ENCODE data around the gene VEGFA. TPM values are rescaled to one million over a fixed set of nuclear protein-coding genes. Genes with fewer than 3 reads are reported as not detected.

VEGFA gene
- total RNA-seq, result 100 to 1,000 TPM; 129 to 564 (median 261) TPM

DNA sequence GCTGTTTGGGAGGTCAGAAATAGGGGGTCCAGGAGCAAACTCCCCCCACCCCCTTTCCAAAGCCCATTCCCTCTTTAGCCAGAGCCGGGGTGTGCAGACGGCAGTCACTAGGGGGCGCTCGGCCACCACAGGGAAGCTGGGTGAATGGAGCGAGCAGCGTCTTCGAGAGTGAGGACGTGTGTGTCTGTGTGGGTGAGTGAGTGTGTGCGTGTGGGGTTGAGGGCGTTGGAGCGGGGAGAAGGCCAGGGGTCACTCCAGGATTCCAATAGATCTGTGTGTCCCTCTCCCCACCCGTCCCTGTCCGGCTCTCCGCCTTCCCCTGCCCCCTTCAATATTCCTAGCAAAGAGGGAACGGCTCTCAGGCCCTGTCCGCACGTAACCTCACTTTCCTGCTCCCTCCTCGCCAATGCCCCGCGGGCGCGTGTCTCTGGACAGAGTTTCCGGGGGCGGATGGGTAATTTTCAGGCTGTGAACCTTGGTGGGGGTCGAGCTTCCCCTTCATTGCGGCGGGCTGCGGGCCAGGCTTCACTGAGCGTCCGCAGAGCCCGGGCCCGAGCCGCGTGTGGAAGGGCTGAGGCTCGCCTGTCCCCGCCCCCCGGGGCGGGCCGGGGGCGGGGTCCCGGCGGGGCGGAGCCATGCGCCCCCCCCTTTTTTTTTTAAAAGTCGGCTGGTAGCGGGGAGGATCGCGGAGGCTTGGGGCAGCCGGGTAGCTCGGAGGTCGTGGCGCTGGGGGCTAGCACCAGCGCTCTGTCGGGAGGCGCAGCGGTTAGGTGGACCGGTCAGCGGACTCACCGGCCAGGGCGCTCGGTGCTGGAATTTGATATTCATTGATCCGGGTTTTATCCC, at the start of gene VEGFA:
VEGFA (plus strand) TSS at position 686 of the 846 bp plus-strand sequence.
- peak within 1 kb of the TSS; percentile 64 to 80 (median 75) for H3K4me3 ChIP-seq
- peak within 1 kb of the TSS; percentile 84 to 97 (median 94) for H3K27ac ChIP-seq
- H3K27me3 ChIP-seq, result no peaks in the 10 kb centered on the region
- H3K4me1 ChIP-seq, result peaks cover 30 to 48% (median 37%) of the 10 kb centered on the region in 4 donors
- peak; percentile 6 to 92 for TF ChIP-seq POLR2AphosphoS5 (IDR thresholded peaks at IDR 0.05)
- peak in 3 of 4 donors; percentile 32 to 86 (median 82) for TF ChIP-seq POLR2A (IDR thresholded peaks at IDR 0.05)
- no peak for TF ChIP-seq EP300 (IDR thresholded peaks at IDR 0.05)
- TF ChIP-seq CTCF (IDR thresholded peaks at IDR 0.05), result peak; percentile 91 to 98 (median 95)
- WGBS, 2 donors, result 1% methylated on average over 41 to 44 of the region's 62 CpGs
- DNase-seq (peak; percentile 92 to 95), ATAC-seq (ENCODE audit: low FRiP score in 2 of 2) (peak; percentile 87 to 91)
- H3K9me3 ChIP-seq, result no peaks in the 10 kb centered on the region
- no peaks in the 10 kb centered on the region for H3K36me3 ChIP-seq

DNA sequence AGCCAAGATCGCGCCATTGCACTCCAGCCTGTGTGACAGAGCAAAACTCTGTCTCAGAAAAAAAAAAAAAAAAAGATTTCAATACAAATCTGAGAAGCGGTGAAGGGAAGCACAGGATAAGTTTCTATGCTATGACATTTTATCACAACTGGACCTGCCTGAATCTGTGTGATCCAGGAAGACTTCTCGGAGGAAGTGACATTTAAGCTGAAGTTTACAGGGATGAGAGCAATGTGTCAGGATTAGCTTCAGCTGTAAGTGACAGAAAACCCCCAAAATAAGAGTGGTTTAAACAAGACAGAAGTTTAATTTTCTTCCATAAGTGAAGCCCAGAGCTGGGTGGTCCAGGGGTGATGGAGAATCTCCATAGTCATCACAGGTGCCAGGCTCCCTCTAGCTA, 49.0 kb upstream of the VEGFA start:
- no peak for ATAC-seq (ENCODE audit: low FRiP score in 2 of 2)
- 77 to 94% methylated on average over 4 of the region's 4 CpGs for WGBS, 2 donors

GRCh38 chr6:43722920-43723545, 47.0 kb upstream of the VEGFA start:
- ATAC-seq (ENCODE audit: low FRiP score in 2 of 2) (no peak), DNase-seq (no peak)
- Histone ChIP-seq H3K4me1 (peaks cover 22 to 29% (median 26%) of the 10 kb centered on the region in 4 donors), H3K27ac (no peak overlapping the region), H3K27me3 (no peaks in the 10 kb centered on the region), H3K9me3 (no peaks in the 10 kb centered on the region), H3K4me3 (no peak overlapping the region), H3K36me3 (no peaks in the 10 kb centered on the region)
- no peak for TF ChIP-seq CTCF (IDR thresholded peaks at IDR 0.05)
- WGBS, 2 donors, result 78 to 85% methylated on average over 10 of the region's 10 CpGs

More for the DNA sequence above, 49.0 kb upstream of the VEGFA start:
- Histone ChIP-seq H3K27me3 (no peaks in the 10 kb centered on the region), H3K4me3 (no peak overlapping the region), H3K4me1 (peaks cover 26 to 37% (median 32%) of the 10 kb centered on the region in 4 donors), H3K9me3 (no peaks in the 10 kb centered on the region), H3K36me3 (no peaks in the 10 kb centered on the region), H3K27ac (no peak overlapping the region)
- DNase-seq, result no peak
- TF ChIP-seq EP300 (IDR thresholded peaks at IDR 0.05) (no peak), POLR2AphosphoS5 (IDR thresholded peaks at IDR 0.05) (no peak), POLR2A (IDR thresholded peaks at IDR 0.05) (no peak), CTCF (IDR thresholded peaks at IDR 0.05) (no peak)

DNA sequence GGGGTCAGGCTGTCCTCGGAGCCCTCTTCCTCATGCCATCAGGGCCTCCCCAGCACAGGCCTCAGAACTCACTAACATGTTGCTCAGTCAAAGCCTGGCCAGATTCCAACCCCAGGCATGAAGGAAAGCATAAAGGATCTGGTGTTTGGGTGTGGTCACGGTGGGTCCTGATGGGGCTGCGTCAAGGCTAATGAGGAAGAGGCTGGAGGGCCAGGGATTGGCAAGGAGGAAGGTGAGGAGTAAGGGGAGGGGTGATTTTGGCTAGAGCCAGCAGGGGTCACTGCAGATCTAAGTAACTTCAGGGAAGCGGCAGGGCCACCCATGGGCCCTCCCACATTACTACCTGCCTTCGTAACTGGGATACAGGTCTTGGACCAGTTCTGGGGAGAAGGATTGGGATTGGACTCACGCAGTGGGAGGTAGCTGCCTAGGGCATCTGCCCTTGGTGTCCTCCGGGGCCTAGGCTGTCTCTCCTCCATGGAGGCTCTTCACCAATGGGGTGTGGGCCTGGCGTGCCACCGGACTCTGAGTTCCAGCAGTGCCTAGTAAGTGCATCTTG, 46.2 kb upstream of the VEGFA start:
- DNase-seq (peak in 1 of 2 donors; percentile 91), ATAC-seq (ENCODE audit: low FRiP score in 2 of 2) (peak; percentile 67 to 88)
- Histone ChIP-seq H3K4me1 (peaks cover 22 to 28% (median 25%) of the 10 kb centered on the region in 4 donors), H3K4me3 (no peak overlapping the region), H3K9me3 (no peaks in the 10 kb centered on the region), H3K27me3 (no peaks in the 10 kb centered on the region), H3K27ac (peak overlapping the region in 2 of 4 donors; percentile 75 to 76), H3K36me3 (no peaks in the 10 kb centered on the region)
- WGBS, 2 donors, result 31 to 53% methylated on average over 6 to 9 of the region's 9 CpGs
- peak; percentile 55 to 87 (median 72) for TF ChIP-seq CTCF (IDR thresholded peaks at IDR 0.05)
- no peak for TF ChIP-seq POLR2AphosphoS5 (IDR thresholded peaks at IDR 0.05)
